ENCODE data around the gene ZNF524. TPM values are rescaled to one million over a fixed set of nuclear protein-coding genes. Genes with fewer than 3 reads are reported as not detected.
"Not testable (repeated sequence)": the region's sequence is repeated elsewhere in the genome, so short reads cannot be mapped to it uniquely, and the experiment has no call there.

The ZNF524 gene
- total and polyA plus RNA-seq, 2 donors (not counting 1 experiment from before 2014, with no cell fraction given), result 2.6 to 16.8 TPM

GRCh38 chr19:55566823-55567222 lies 33.3 kb upstream of the ZNF524 start:
- H2AFZ ChIP-seq (ENCODE audit: low read length), result no peak overlapping the region
- no peaks in the 10 kb centered on the region for H3K79me2 ChIP-seq (ENCODE audit: control insufficient read depth, insufficient read depth, low read length)
- H3K9me3 ChIP-seq (ENCODE audit: control insufficient read depth, insufficient read depth, low read depth, low read length), result no peaks in the 10 kb centered on the region
- TF ChIP-seq EZH2 (IDR thresholded peaks at IDR 0.05; ENCODE audit: low read length, missing control alignments) (no peak), CTCF (conservative IDR thresholded peaks at IDR 0.05 in 1 of 2, IDR thresholded peaks at IDR 0.05 in 1 of 2; ENCODE audit: low read depth in 1 of 2, low read length in 2 of 2) (no peak)
- no peaks in the 10 kb centered on the region for H4K20me1 ChIP-seq (ENCODE audit: control insufficient read depth, extremely low read depth, insufficient read depth, low read length)
- no peak overlapping the region for H3K4me3 ChIP-seq (replicated peaks in 1 of 4; ENCODE audit: control extremely low read depth in 1 of 4, insufficient read depth in 1 of 4, low read depth in 3 of 4, low read length in 4 of 4)
- H3K4me2 ChIP-seq (ENCODE audit: extremely low read depth, insufficient read depth, low read length), result no peak overlapping the region
- no peak overlapping the region for H3K27ac ChIP-seq (ENCODE audit: insufficient read depth, low read length)
- no peaks in the 10 kb centered on the region for H3K4me1 ChIP-seq (ENCODE audit: control insufficient read depth, extremely low read depth, insufficient read depth, low read length)
- no peaks in the 10 kb centered on the region for H3K36me3 ChIP-seq (ENCODE audit: control insufficient read depth, insufficient read depth, low read length)
- H3K27me3 ChIP-seq (ENCODE audit: control insufficient read depth, insufficient read depth, low read length), result no peaks in the 10 kb centered on the region
- DNase-seq (ENCODE audit: low read depth in 2 of 2), result no peak
- no peak overlapping the region for H3K9ac ChIP-seq (ENCODE audit: insufficient read depth, low read length)

- Histone ChIP-seq H3K27ac (ENCODE audit: insufficient read depth, low read length) (no peak overlapping the region), H3K27me3 (ENCODE audit: control insufficient read depth, insufficient read depth, low read length) (no peaks in the 10 kb centered on the region), H3K4me1 (ENCODE audit: control insufficient read depth, extremely low read depth, insufficient read depth, low read length) (no peaks in the 10 kb centered on the region), H3K9ac (ENCODE audit: insufficient read depth, low read length) (no peak overlapping the region), H4K20me1 (ENCODE audit: control insufficient read depth, extremely low read depth, insufficient read depth, low read length) (no peaks in the 10 kb centered on the region), H3K9me3 (ENCODE audit: control insufficient read depth, insufficient read depth, low read depth, low read length) (no peaks in the 10 kb centered on the region), H2AFZ (ENCODE audit: low read length) (no peak overlapping the region), H3K4me2 (ENCODE audit: extremely low read depth, insufficient read depth, low read length) (no peak overlapping the region), H3K4me3 (replicated peaks in 1 of 4; ENCODE audit: control extremely low read depth in 1 of 4, insufficient read depth in 1 of 4, low read depth in 3 of 4, low read length in 4 of 4) (no peak overlapping the region), H3K79me2 (ENCODE audit: control insufficient read depth, insufficient read depth, low read length) (no peaks in the 10 kb centered on the region), H3K36me3 (ENCODE audit: control insufficient read depth, insufficient read depth, low read length) (no peaks in the 10 kb centered on the region)
- DNase-seq (ENCODE audit: low read depth in 2 of 2), result no peak
- TF ChIP-seq EZH2 (IDR thresholded peaks at IDR 0.05; ENCODE audit: low read length, missing control alignments) (no peak), CTCF (conservative IDR thresholded peaks at IDR 0.05 in 1 of 2, IDR thresholded peaks at IDR 0.05 in 1 of 2; ENCODE audit: low read depth in 1 of 2, low read length in 2 of 2) (no peak)
Observed at GRCh38 chr19:55567708-55568328, 32.3 kb upstream of the ZNF524 start.

- not testable (repeated sequence) for H4K20me1 ChIP-seq (ENCODE audit: control insufficient read depth, extremely low read depth, insufficient read depth, low read length); H3K36me3 ChIP-seq (ENCODE audit: control insufficient read depth, insufficient read depth, low read length); DNase-seq (ENCODE audit: low read depth in 2 of 2); H3K27me3 ChIP-seq (ENCODE audit: control insufficient read depth, insufficient read depth, low read length); H3K9ac ChIP-seq (ENCODE audit: insufficient read depth, low read length); H3K4me1 ChIP-seq (ENCODE audit: control insufficient read depth, extremely low read depth, insufficient read depth, low read length); H3K4me2 ChIP-seq (ENCODE audit: extremely low read depth, insufficient read depth, low read length); H3K4me3 ChIP-seq (replicated peaks in 1 of 4; ENCODE audit: control extremely low read depth in 1 of 4, insufficient read depth in 1 of 4, low read depth in 3 of 4, low read length in 4 of 4); H3K9me3 ChIP-seq (ENCODE audit: control insufficient read depth, insufficient read depth, low read depth, low read length); H3K27ac ChIP-seq (ENCODE audit: insufficient read depth, low read length); H2AFZ ChIP-seq (ENCODE audit: low read length); H3K79me2 ChIP-seq (ENCODE audit: control insufficient read depth, insufficient read depth, low read length)
Observed at GRCh38 chr19:55569477-55569876, 30.6 kb upstream of the ZNF524 start.

GRCh38 chr19:55573929-55574328 lies 26.2 kb upstream of the ZNF524 start:
- not testable (repeated sequence) for H2AFZ ChIP-seq (ENCODE audit: low read length); H3K4me3 ChIP-seq (replicated peaks in 1 of 4; ENCODE audit: control extremely low read depth in 1 of 4, insufficient read depth in 1 of 4, low read depth in 3 of 4, low read length in 4 of 4); H3K27ac ChIP-seq (ENCODE audit: insufficient read depth, low read length); H3K36me3 ChIP-seq (ENCODE audit: control insufficient read depth, insufficient read depth, low read length); DNase-seq (ENCODE audit: low read depth in 2 of 2); H3K27me3 ChIP-seq (ENCODE audit: control insufficient read depth, insufficient read depth, low read length); H3K9me3 ChIP-seq (ENCODE audit: control insufficient read depth, insufficient read depth, low read depth, low read length); H3K9ac ChIP-seq (ENCODE audit: insufficient read depth, low read length); H4K20me1 ChIP-seq (ENCODE audit: control insufficient read depth, extremely low read depth, insufficient read depth, low read length); H3K79me2 ChIP-seq (ENCODE audit: control insufficient read depth, insufficient read depth, low read length); H3K4me2 ChIP-seq (ENCODE audit: extremely low read depth, insufficient read depth, low read length); H3K4me1 ChIP-seq (ENCODE audit: control insufficient read depth, extremely low read depth, insufficient read depth, low read length)

All from fibroblast of lung (primary cell).